IPS-18c (cell line): Measurements from ENCODE around the gene TRIO.

ENCODE experiments used
- H3K4me3 ChIP-seq: 2 replicates; pipeline ENCODE4 v1.7.0; 2013; ENCODE audit warnings: low read depth, mild to moderate bottlenecking, low read length, moderate library complexity; ENCODE audit not compliant: insufficient read depth
- H3K9me3 ChIP-seq: one replicate; pipeline ENCODE4 v1.6.1; 2013; ENCODE audit warnings: mild to moderate bottlenecking, low read length, moderate library complexity; ENCODE audit not compliant: control insufficient read depth, insufficient read depth

Gene TRIO

GRCh38 chr5:14187157-14187556 is 44.0 kb downstream of the TRIO start:
- no peak overlapping the region for H3K4me3 ChIP-seq

GRCh38 chr5:14187660-14188059 is 44.5 kb downstream of the TRIO start:
- H3K4me3 ChIP-seq, result no peak overlapping the region

More at GRCh38 chr5:14187157-14187556, 44.0 kb downstream of the TRIO start:
- H3K9me3 ChIP-seq, result no peaks in the 10 kb centered on the region

GRCh38 chr5:14188778-14189177 is 45.6 kb downstream of the TRIO start:
- H3K9me3 ChIP-seq, result no peaks in the 10 kb centered on the region
- H3K4me3 ChIP-seq, result no peak overlapping the region

More at GRCh38 chr5:14187660-14188059, 44.5 kb downstream of the TRIO start:
- no peaks in the 10 kb centered on the region for H3K9me3 ChIP-seq

- no peaks in the 10 kb centered on the region for H3K9me3 ChIP-seq
- no peak overlapping the region for H3K4me3 ChIP-seq
Measured at GRCh38 chr5:14189680-14190079, 46.5 kb downstream of the TRIO start.

GRCh38 chr5:14190194-14191164 is 47.3 kb downstream of the TRIO start:
- no peaks in the 10 kb centered on the region for H3K9me3 ChIP-seq
- H3K4me3 ChIP-seq, result no peak overlapping the region

GRCh38 chr5:14191325-14191724 is 48.2 kb downstream of the TRIO start:
- Histone ChIP-seq H3K4me3 (no peak overlapping the region), H3K9me3 (no peaks in the 10 kb centered on the region)

- H3K4me3 ChIP-seq, result no peak overlapping the region
- H3K9me3 ChIP-seq, result no peaks in the 10 kb centered on the region
Measured at GRCh38 chr5:14193496-14193895, 50.4 kb downstream of the TRIO start.

GRCh38 chr5:14195588-14195987 is 52.4 kb downstream of the TRIO start:
- H3K9me3 ChIP-seq, result no peaks in the 10 kb centered on the region
- H3K4me3 ChIP-seq, result no peak overlapping the region

- H3K4me3 ChIP-seq, result no peak overlapping the region
- no peaks in the 10 kb centered on the region for H3K9me3 ChIP-seq
Measured at GRCh38 chr5:14197056-14197455, 53.9 kb downstream of the TRIO start.

GRCh38 chr5:14199902-14200301 is 56.8 kb downstream of the TRIO start:
- no peak overlapping the region for H3K4me3 ChIP-seq
- no peaks in the 10 kb centered on the region for H3K9me3 ChIP-seq

- Histone ChIP-seq H3K4me3 (no peak overlapping the region), H3K9me3 (no peaks in the 10 kb centered on the region)
Measured at GRCh38 chr5:14200312-14200990, 57.3 kb downstream of the TRIO start.

GRCh38 chr5:14201325-14202045 is 58.3 kb downstream of the TRIO start:
- H3K9me3 ChIP-seq, result no peaks in the 10 kb centered on the region
- no peak overlapping the region for H3K4me3 ChIP-seq

- H3K9me3 ChIP-seq, result no peaks in the 10 kb centered on the region
- H3K4me3 ChIP-seq, result no peak overlapping the region
Measured at GRCh38 chr5:14202462-14202861, 59.3 kb downstream of the TRIO start.

- H3K9me3 ChIP-seq, result no peaks in the 10 kb centered on the region
- no peak overlapping the region for H3K4me3 ChIP-seq
Measured at GRCh38 chr5:14204011-14204670, 61.0 kb downstream of the TRIO start.

- no peak overlapping the region for H3K4me3 ChIP-seq
- H3K9me3 ChIP-seq, result no peaks in the 10 kb centered on the region
Measured at GRCh38 chr5:14204785-14205321, 61.7 kb downstream of the TRIO start.

- Histone ChIP-seq H3K4me3 (no peak overlapping the region), H3K9me3 (no peaks in the 10 kb centered on the region)
Measured at GRCh38 chr5:14206028-14206725, 63.0 kb downstream of the TRIO start.
